Measurements from ENCODE around the gene CYSRT1. TPM values are rescaled to one million over a fixed set of nuclear protein-coding genes. Genes with fewer than 3 reads are reported as not detected.

Gene CYSRT1
- total RNA-seq, 3 donors from 2014 or later: 0.29 to 0.66 (median 0.32) TPM

GRCh38 chr9:137178939-137179630 is 45.9 kb upstream of the CYSRT1 start:
- Histone ChIP-seq H3K27ac (no peak overlapping the region), H3K4me3 (no peak overlapping the region), H3K36me3 (peaks cover 4% of the 10 kb centered on the region), H3K4me1 (no peaks in the 10 kb centered on the region), H3K27me3 (no peaks in the 10 kb centered on the region), H3K9me3 (no peaks in the 10 kb centered on the region)
- TF ChIP-seq CTCF (IDR thresholded peaks at IDR 0.05) (no peak), POLR2A (IDR thresholded peaks at IDR 0.05) (no peak), POLR2AphosphoS5 (IDR thresholded peaks at IDR 0.05) (no peak)
- intact Hi-C loops (cut with DNase I; ENCODE audit: low total_unique reads): no loop called here
- no peak for DNase-seq (ENCODE audit: low spot score in 2 of 2)

- Histone ChIP-seq H3K4me3 (no peak overlapping the region), H3K36me3 (peaks cover 4% of the 10 kb centered on the region), H3K4me1 (no peaks in the 10 kb centered on the region), H3K9me3 (no peaks in the 10 kb centered on the region), H3K27me3 (no peaks in the 10 kb centered on the region), H3K27ac (no peak overlapping the region)
- intact Hi-C loops (cut with DNase I; ENCODE audit: low total_unique reads): no loop called here
- TF ChIP-seq POLR2A (IDR thresholded peaks at IDR 0.05): no peak
- no peak for TF ChIP-seq CTCF (IDR thresholded peaks at IDR 0.05)
- TF ChIP-seq POLR2AphosphoS5 (IDR thresholded peaks at IDR 0.05): no peak
- DNase-seq (ENCODE audit: low spot score in 2 of 2): no peak
Observed at GRCh38 chr9:137179761-137180160, 45.2 kb upstream of the CYSRT1 start.

GRCh38 chr9:137180491-137180890 is 44.5 kb upstream of the CYSRT1 start:
- no peak overlapping the region for H3K27ac ChIP-seq
- H3K9me3 ChIP-seq: no peaks in the 10 kb centered on the region
- TF ChIP-seq CTCF (IDR thresholded peaks at IDR 0.05): no peak
- TF ChIP-seq POLR2AphosphoS5 (IDR thresholded peaks at IDR 0.05): no peak
- TF ChIP-seq POLR2A (IDR thresholded peaks at IDR 0.05): no peak
- H3K4me1 ChIP-seq: no peaks in the 10 kb centered on the region
- no peak overlapping the region for H3K4me3 ChIP-seq
- H3K27me3 ChIP-seq: no peaks in the 10 kb centered on the region
- intact Hi-C loops (cut with DNase I; ENCODE audit: low total_unique reads): no loop called here
- H3K36me3 ChIP-seq: peaks cover 4% of the 10 kb centered on the region
- DNase-seq (ENCODE audit: low spot score in 2 of 2): no peak

DNA sequence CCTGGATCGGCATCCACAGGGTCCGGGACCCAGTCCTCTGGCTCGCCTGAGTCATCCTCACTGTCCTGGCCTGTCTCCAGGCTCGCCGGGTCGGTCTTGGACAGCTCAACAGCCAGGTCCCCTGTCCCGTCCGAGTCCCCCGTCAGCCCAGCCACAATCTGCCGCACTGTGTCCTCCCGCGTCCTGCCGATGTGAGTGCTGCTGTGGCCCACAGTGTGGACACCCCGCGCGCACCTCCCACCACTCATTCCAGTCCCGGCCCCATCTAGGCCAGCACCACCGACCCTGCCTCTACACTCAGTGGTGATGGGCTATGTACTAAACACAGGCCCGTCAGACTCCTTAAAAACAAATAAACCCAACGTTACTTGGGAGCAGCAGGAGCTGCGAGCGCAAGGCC is 43.3 kb upstream of the CYSRT1 start:
- H3K4me1 ChIP-seq: peaks cover 4% of the 10 kb centered on the region in 2 donors
- no peak for DNase-seq (ENCODE audit: low spot score in 2 of 2)
- no peaks in the 10 kb centered on the region for H3K27me3 ChIP-seq
- H3K36me3 ChIP-seq: peaks cover 4% of the 10 kb centered on the region
- TF ChIP-seq POLR2AphosphoS5 (IDR thresholded peaks at IDR 0.05): no peak
- no peak for TF ChIP-seq POLR2A (IDR thresholded peaks at IDR 0.05)
- TF ChIP-seq CTCF (IDR thresholded peaks at IDR 0.05): no peak
- intact Hi-C loops (cut with DNase I; ENCODE audit: low total_unique reads): no loop called here
- H3K4me3 ChIP-seq: no peak overlapping the region
- H3K27ac ChIP-seq: no peak overlapping the region
- no peaks in the 10 kb centered on the region for H3K9me3 ChIP-seq

- intact Hi-C loops (cut with DNase I; ENCODE audit: low total_unique reads): no loop called here
- peaks cover 14 to 15% of the 10 kb centered on the region in 2 donors for H3K4me1 ChIP-seq
- no peaks in the 10 kb centered on the region for H3K27me3 ChIP-seq
- no peak overlapping the region for H3K4me3 ChIP-seq
- H3K36me3 ChIP-seq: peaks cover 4% of the 10 kb centered on the region
- H3K27ac ChIP-seq: no peak overlapping the region
- TF ChIP-seq POLR2AphosphoS5 (IDR thresholded peaks at IDR 0.05) (no peak), CTCF (IDR thresholded peaks at IDR 0.05) (no peak), POLR2A (IDR thresholded peaks at IDR 0.05) (no peak)
- DNase-seq (ENCODE audit: low spot score in 2 of 2): no peak
- no peaks in the 10 kb centered on the region for H3K9me3 ChIP-seq
Observed at GRCh38 chr9:137182836-137183235, 42.1 kb upstream of the CYSRT1 start.
